Astrocyte (in vitro differentiated cells and primary cell): ENCODE data around the gene NRSN2. TPM values are rescaled to one million over a fixed set of nuclear protein-coding genes. Genes with fewer than 3 reads are reported as not detected.

Source experiments
- DNase-seq: peaks from one replicate; pipeline ENCODE4 v3.0.0-alpha.2; 2010; ENCODE audit warnings: low read depth
- FAIRE-seq: peaks from 2 replicates; lab custom pipeline; 2011; peaks lifted over from hg19 to GRCh38; lab: Jason Lieb, UNC
- H2AFZ ChIP-seq: 2 replicates; pipeline ENCODE4 v1.6.0; 2012; ENCODE audit warnings: low read depth, low read length, inconsistent platforms
- H3K27ac ChIP-seq: 2 replicates; pipeline ENCODE4 v1.5.1; 2011; ENCODE audit warnings: low read depth, low read length, inconsistent platforms
- H3K27me3 ChIP-seq: 2 replicates; pipeline ENCODE4 v1.6.0; 2011; ENCODE audit warnings: low read length, inconsistent platforms; ENCODE audit not compliant: insufficient read depth
- H3K36me3 ChIP-seq: 2 replicates; pipeline ENCODE4 v1.5.1; 2011; ENCODE audit warnings: low read length, inconsistent platforms; ENCODE audit not compliant: insufficient read depth
- H3K4me1 ChIP-seq: 2 replicates; pipeline ENCODE4 v1.5.1; 2011; ENCODE audit warnings: low read length, inconsistent platforms; ENCODE audit not compliant: insufficient read depth
- H3K4me2 ChIP-seq: 2 replicates; pipeline ENCODE4 v1.6.0; 2012; ENCODE audit warnings: low read length, inconsistent platforms
- H3K4me3 ChIP-seq: 2 replicates; pipeline ENCODE4 v1.5.1; 2011; ENCODE audit warnings: low read depth, mild to moderate bottlenecking, low read length, inconsistent platforms; ENCODE audit not compliant: insufficient read depth
- H3K79me2 ChIP-seq: 2 replicates; pipeline ENCODE4 v1.6.0; 2012; ENCODE audit warnings: mild to moderate bottlenecking, low read length, inconsistent platforms; ENCODE audit not compliant: insufficient read depth
- H3K9ac ChIP-seq: 2 replicates; pipeline ENCODE4 v1.6.0; 2012; ENCODE audit warnings: mild to moderate bottlenecking, low read length, inconsistent platforms
- H3K9me3 ChIP-seq: 2 replicates; pipeline ENCODE4 v1.5.1; 2012; ENCODE audit warnings: low read depth, mild to moderate bottlenecking, low read length, inconsistent platforms; ENCODE audit not compliant: insufficient read depth
- H4K20me1 ChIP-seq: 2 replicates; pipeline ENCODE4 v1.6.0; 2012; ENCODE audit warnings: low read length, inconsistent platforms; ENCODE audit not compliant: insufficient read depth
- H3K27ac Mint-ChIP-seq: one replicate; pipeline ENCODE4 v1.8.0; 2021; ENCODE audit warnings: mild to moderate bottlenecking, mixed read lengths; ENCODE audit not compliant: unreplicated experiment
- H3K27me3 Mint-ChIP-seq: one replicate; pipeline ENCODE4 v1.8.0; 2021; ENCODE audit warnings: low read depth, mixed read lengths; ENCODE audit not compliant: unreplicated experiment
- H3K36me3 Mint-ChIP-seq: one replicate; pipeline ENCODE4 v1.8.0; 2021; ENCODE audit warnings: low read depth, mixed read lengths; ENCODE audit not compliant: unreplicated experiment
- H3K4me1 Mint-ChIP-seq: one replicate; pipeline ENCODE4 v1.8.0; 2021; ENCODE audit warnings: low read depth, mixed read lengths; ENCODE audit not compliant: unreplicated experiment
- H3K4me3 Mint-ChIP-seq: one replicate; pipeline ENCODE4 v1.8.0; 2021; ENCODE audit warnings: mild to moderate bottlenecking, moderate library complexity, mixed read lengths; ENCODE audit not compliant: unreplicated experiment
- H3K9me3 Mint-ChIP-seq: one replicate; pipeline ENCODE4 v1.8.0; 2021; ENCODE audit warnings: mild to moderate bottlenecking, mixed read lengths; ENCODE audit not compliant: unreplicated experiment
- EZH2 ChIP-seq: IDR thresholded peaks from 2 replicates; pipeline ENCODE4 v1.6.1; 2012; ENCODE audit warnings: mild to moderate bottlenecking, low read length, inconsistent platforms; ENCODE audit not compliant: insufficient read depth
- total RNA-seq: library from RNA; stranded (reverse); gene quantifications from 2 replicates; pipeline ENCODE4 v1.2.1, GENCODE V29; 2021
- TF ChIP-seq, protein P1 (sequence below): IDR thresholded peaks from 2 replicates; pipeline ENCODE4 v1.5.1; 2011; ENCODE audit warnings: low read depth, mild to moderate bottlenecking, inconsistent platforms, low read length, moderate library complexity; ENCODE audit not compliant: insufficient read depth

NRSN2 gene
- total RNA-seq, 1 donor from 2014 or later, result 57.8 TPM

GRCh38 chr20:348972-349841 is 2.3 kb downstream of the NRSN2 start:
- Mint-ChIP-seq H3K27ac (peak overlapping the region; percentile 54), H3K4me1 (peaks cover 4% of the 10 kb centered on the region), H3K36me3 (peaks cover 23% of the 10 kb centered on the region), H3K9me3 (peaks cover 11% of the 10 kb centered on the region), H3K27me3 (no peaks in the 10 kb centered on the region), H3K4me3 (peak overlapping the region; percentile 87)
- H2AFZ ChIP-seq, result no peak overlapping the region
- TF ChIP-seq, protein P1, sequence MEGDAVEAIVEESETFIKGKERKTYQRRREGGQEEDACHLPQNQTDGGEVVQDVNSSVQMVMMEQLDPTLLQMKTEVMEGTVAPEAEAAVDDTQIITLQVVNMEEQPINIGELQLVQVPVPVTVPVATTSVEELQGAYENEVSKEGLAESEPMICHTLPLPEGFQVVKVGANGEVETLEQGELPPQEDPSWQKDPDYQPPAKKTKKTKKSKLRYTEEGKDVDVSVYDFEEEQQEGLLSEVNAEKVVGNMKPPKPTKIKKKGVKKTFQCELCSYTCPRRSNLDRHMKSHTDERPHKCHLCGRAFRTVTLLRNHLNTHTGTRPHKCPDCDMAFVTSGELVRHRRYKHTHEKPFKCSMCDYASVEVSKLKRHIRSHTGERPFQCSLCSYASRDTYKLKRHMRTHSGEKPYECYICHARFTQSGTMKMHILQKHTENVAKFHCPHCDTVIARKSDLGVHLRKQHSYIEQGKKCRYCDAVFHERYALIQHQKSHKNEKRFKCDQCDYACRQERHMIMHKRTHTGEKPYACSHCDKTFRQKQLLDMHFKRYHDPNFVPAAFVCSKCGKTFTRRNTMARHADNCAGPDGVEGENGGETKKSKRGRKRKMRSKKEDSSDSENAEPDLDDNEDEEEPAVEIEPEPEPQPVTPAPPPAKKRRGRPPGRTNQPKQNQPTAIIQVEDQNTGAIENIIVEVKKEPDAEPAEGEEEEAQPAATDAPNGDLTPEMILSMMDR, result no peak
- TF ChIP-seq EZH2, result no peak
- H3K27ac ChIP-seq, result no peak overlapping the region
- FAIRE-seq (no peak), DNase-seq (no peak)
- H3K4me2 ChIP-seq, result peak overlapping the region; percentile 93
- peaks cover 8% of the 10 kb centered on the region for H4K20me1 ChIP-seq
- no peaks in the 10 kb centered on the region for H3K27me3 ChIP-seq
- H3K79me2 ChIP-seq, result peaks cover 12% of the 10 kb centered on the region
- peaks cover 6% of the 10 kb centered on the region for H3K36me3 ChIP-seq
- no peak overlapping the region for H3K9ac ChIP-seq
- no peak overlapping the region for H3K4me3 ChIP-seq
- H3K9me3 ChIP-seq, result no peaks in the 10 kb centered on the region
- peaks cover 11% of the 10 kb centered on the region for H3K4me1 ChIP-seq

GRCh38 chr20:353166-353565 is 6.3 kb downstream of the NRSN2 start:
- Mint-ChIP-seq H3K27ac (no peak overlapping the region), H3K27me3 (peaks cover 2% of the 10 kb centered on the region), H3K9me3 (no peaks in the 10 kb centered on the region), H3K4me1 (no peaks in the 10 kb centered on the region), H3K36me3 (peaks cover 19% of the 10 kb centered on the region), H3K4me3 (no peak overlapping the region)
- FAIRE-seq (no peak), DNase-seq (no peak)
- peaks cover 3% of the 10 kb centered on the region for H3K79me2 ChIP-seq
- peaks cover 7% of the 10 kb centered on the region for H3K4me1 ChIP-seq
- no peak for TF ChIP-seq EZH2
- TF ChIP-seq, protein P1, result no peak
- peaks cover 6% of the 10 kb centered on the region for H3K36me3 ChIP-seq
- no peaks in the 10 kb centered on the region for H3K9me3 ChIP-seq
- H3K4me2 ChIP-seq, result no peak overlapping the region
- H3K4me3 ChIP-seq, result no peak overlapping the region
- no peaks in the 10 kb centered on the region for H3K27me3 ChIP-seq
- no peak overlapping the region for H2AFZ ChIP-seq
- H3K27ac ChIP-seq, result no peak overlapping the region
- H3K9ac ChIP-seq, result no peak overlapping the region
- H4K20me1 ChIP-seq, result peaks cover 10% of the 10 kb centered on the region
